ENCODE measurements around the gene FKBP1A. TPM values are rescaled to one million over a fixed set of nuclear protein-coding genes. Genes with fewer than 3 reads are reported as not detected.
A peak's percentile ranks its signal among the peaks of the same experiment; 100 is the strongest.

FKBP1A gene
- total RNA-seq, 1 experiment from 2014 or later = 166 TPM

GRCh38 chr20:1377984-1378734 lies 14.7 kb downstream of the FKBP1A start:
- no peaks in the 10 kb centered on the region for H3K9me3 Mint-ChIP-seq (ENCODE audit: low read depth, unreplicated experiment)
- CTCF ChIA-PET = no interaction called here
- H3K27ac Mint-ChIP-seq (ENCODE audit: unreplicated experiment) = no peak overlapping the region
- peak overlapping the region; percentile 41 for H3K4me3 Mint-ChIP-seq (ENCODE audit: low read depth, unreplicated experiment)
- TF ChIP-seq CTCF (IDR thresholded peaks at IDR 0.05; ENCODE audit: unreplicated experiment) = no peak
- peaks cover 24% of the 10 kb centered on the region for H3K4me1 Mint-ChIP-seq (ENCODE audit: low read depth, unreplicated experiment)
- intact Hi-C loops (cut with micrococcal nuclease; ENCODE audit: unreplicated experiment) = no loop called here
- BruUV-seq (replicated peaks) = no TSS peak
- DNase-seq = peak; percentile 32
- H3K36me3 Mint-ChIP-seq (ENCODE audit: insufficient read depth, unreplicated experiment) = peaks cover 16% of the 10 kb centered on the region
- no peaks in the 10 kb centered on the region for H3K27me3 Mint-ChIP-seq (ENCODE audit: unreplicated experiment)

GRCh38 chr20:1377341-1377871 lies 15.4 kb downstream of the FKBP1A start:
- no peaks in the 10 kb centered on the region for H3K27me3 Mint-ChIP-seq (ENCODE audit: unreplicated experiment)
- peak overlapping the region; percentile 39 for H3K27ac Mint-ChIP-seq (ENCODE audit: unreplicated experiment)
- no peak for DNase-seq
- H3K9me3 Mint-ChIP-seq (ENCODE audit: low read depth, unreplicated experiment) = no peaks in the 10 kb centered on the region
- no TSS peak for BruUV-seq (replicated peaks)
- intact Hi-C loops (cut with micrococcal nuclease; ENCODE audit: unreplicated experiment) = no loop called here
- H3K4me1 Mint-ChIP-seq (ENCODE audit: low read depth, unreplicated experiment) = peaks cover 24% of the 10 kb centered on the region
- CTCF ChIA-PET = interaction anchor here (0.6 to 1.0 kb wide), 3 partner anchors 15 to 127 kb away, joined by 3 to 4 read pairs (median 3); no protein-coding TSS in a partner anchor
- TF ChIP-seq CTCF (IDR thresholded peaks at IDR 0.05; ENCODE audit: unreplicated experiment) = no peak
- peak overlapping the region; percentile 41 for H3K4me3 Mint-ChIP-seq (ENCODE audit: low read depth, unreplicated experiment)
- peaks cover 16% of the 10 kb centered on the region for H3K36me3 Mint-ChIP-seq (ENCODE audit: insufficient read depth, unreplicated experiment)

- no peak for DNase-seq
- no peak for TF ChIP-seq CTCF (IDR thresholded peaks at IDR 0.05; ENCODE audit: unreplicated experiment)
- Mint-ChIP-seq H3K9me3 (ENCODE audit: low read depth, unreplicated experiment) (no peaks in the 10 kb centered on the region), H3K4me1 (ENCODE audit: low read depth, unreplicated experiment) (peaks cover 24% of the 10 kb centered on the region), H3K36me3 (ENCODE audit: insufficient read depth, unreplicated experiment) (peaks cover 16% of the 10 kb centered on the region), H3K27ac (ENCODE audit: unreplicated experiment) (peak overlapping the region; percentile 39), H3K4me3 (ENCODE audit: low read depth, unreplicated experiment) (peak overlapping the region; percentile 41), H3K27me3 (ENCODE audit: unreplicated experiment) (no peaks in the 10 kb centered on the region)
- intact Hi-C loops (cut with micrococcal nuclease; ENCODE audit: unreplicated experiment) = no loop called here
- BruUV-seq (replicated peaks) = no TSS peak
- CTCF ChIA-PET = interaction anchor here (0.6 to 1.0 kb wide), 3 partner anchors 14 to 127 kb away, joined by 3 to 4 read pairs (median 3); no protein-coding TSS in a partner anchor
Measured at GRCh38 chr20:1376408-1377270, 16.2 kb downstream of the FKBP1A start.

GRCh38 chr20:1376007-1376406 lies 16.8 kb downstream of the FKBP1A start:
- intact Hi-C loops (cut with micrococcal nuclease; ENCODE audit: unreplicated experiment) = no loop called here
- Mint-ChIP-seq H3K27ac (ENCODE audit: unreplicated experiment) (no peak overlapping the region), H3K9me3 (ENCODE audit: low read depth, unreplicated experiment) (no peaks in the 10 kb centered on the region), H3K27me3 (ENCODE audit: unreplicated experiment) (no peaks in the 10 kb centered on the region), H3K4me1 (ENCODE audit: low read depth, unreplicated experiment) (peaks cover 24% of the 10 kb centered on the region), H3K4me3 (ENCODE audit: low read depth, unreplicated experiment) (no peak overlapping the region), H3K36me3 (ENCODE audit: insufficient read depth, unreplicated experiment) (peaks cover 16% of the 10 kb centered on the region)
- no TSS peak for BruUV-seq (replicated peaks)
- CTCF ChIA-PET = no interaction called here
- DNase-seq = no peak
- TF ChIP-seq CTCF (IDR thresholded peaks at IDR 0.05; ENCODE audit: unreplicated experiment) = no peak

Measured in Calu3 (cell line).